Tibial artery (tissue), 4 donors: ENCODE measurements around the gene FGF8.

Source experiments
- DNase-seq, 2 donors: peaks; one replicate each; pipeline ENCODE4 v3.0.0-alpha.2; 2019
- H3K27ac ChIP-seq, 2 donors: fragments of 200-600 bp; sonication (generic) in 1 of 2; 1 replicate in 1 of 2; 2 replicates in 1 of 2; pipeline ENCODE4 v1.5.1; 2018 to 2019; ENCODE audit warnings: mild to moderate bottlenecking in 1 of 2
- H3K27me3 ChIP-seq, 2 donors: fragments of 200-600 bp; sonication (generic) in 1 of 2; one replicate each; pipeline versions ENCODE4 v1.5.1 to v1.6.0; 2016 to 2019
- H3K36me3 ChIP-seq, 3 donors: fragments of 200-600 bp; sonication (generic) in 2 of 3; one replicate each; pipeline ENCODE4 v1.5.1; 2016 to 2019; ENCODE audit warnings: mild to moderate bottlenecking in 2 of 3
- H3K4me1 ChIP-seq, 4 donors: fragments of 200-600 bp; sonication (generic) in 2 of 4; 1 replicate in 3 of 4; 2 replicates in 1 of 4; pipeline ENCODE4 v1.5.1; 2016 to 2019
- H3K4me3 ChIP-seq, 2 donors: fragments of 200-600 bp; sonication (generic) in 1 of 2; 1 replicate in 1 of 2; 2 replicates in 1 of 2; pipeline ENCODE4 v1.5.1; 2018 to 2019; ENCODE audit warnings: mild to moderate bottlenecking in 2 of 2
- H3K9me3 ChIP-seq, 3 donors: fragments of 200-600 bp; sonication (generic) in 1 of 3; one replicate each; pipeline ENCODE4 v1.5.1; 2016 to 2019
- intact Hi-C: fragments of 100-400 bp; cut with DNase I; formaldehyde crosslinking; loops from one replicate; pipeline ENCODE4 v1.15.0; 2023; ENCODE audit warnings: low total_unique reads
- TF ChIP-seq, protein P1 (sequence below), 2 experiments: fragments of 200-600 bp in 1 of 2; fragments of 450-650 bp in 1 of 2; IDR thresholded peaks; one replicate each; pipeline ENCODE4 v1.5.1; 2017 to 2019; ENCODE audit warnings: antibody characterized with exemption in 2 of 2, mild to moderate bottlenecking in 1 of 2, moderate library complexity in 1 of 2

Gene FGF8, protein sequence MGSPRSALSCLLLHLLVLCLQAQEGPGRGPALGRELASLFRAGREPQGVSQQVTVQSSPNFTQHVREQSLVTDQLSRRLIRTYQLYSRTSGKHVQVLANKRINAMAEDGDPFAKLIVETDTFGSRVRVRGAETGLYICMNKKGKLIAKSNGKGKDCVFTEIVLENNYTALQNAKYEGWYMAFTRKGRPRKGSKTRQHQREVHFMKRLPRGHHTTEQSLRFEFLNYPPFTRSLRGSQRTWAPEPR

DNA sequence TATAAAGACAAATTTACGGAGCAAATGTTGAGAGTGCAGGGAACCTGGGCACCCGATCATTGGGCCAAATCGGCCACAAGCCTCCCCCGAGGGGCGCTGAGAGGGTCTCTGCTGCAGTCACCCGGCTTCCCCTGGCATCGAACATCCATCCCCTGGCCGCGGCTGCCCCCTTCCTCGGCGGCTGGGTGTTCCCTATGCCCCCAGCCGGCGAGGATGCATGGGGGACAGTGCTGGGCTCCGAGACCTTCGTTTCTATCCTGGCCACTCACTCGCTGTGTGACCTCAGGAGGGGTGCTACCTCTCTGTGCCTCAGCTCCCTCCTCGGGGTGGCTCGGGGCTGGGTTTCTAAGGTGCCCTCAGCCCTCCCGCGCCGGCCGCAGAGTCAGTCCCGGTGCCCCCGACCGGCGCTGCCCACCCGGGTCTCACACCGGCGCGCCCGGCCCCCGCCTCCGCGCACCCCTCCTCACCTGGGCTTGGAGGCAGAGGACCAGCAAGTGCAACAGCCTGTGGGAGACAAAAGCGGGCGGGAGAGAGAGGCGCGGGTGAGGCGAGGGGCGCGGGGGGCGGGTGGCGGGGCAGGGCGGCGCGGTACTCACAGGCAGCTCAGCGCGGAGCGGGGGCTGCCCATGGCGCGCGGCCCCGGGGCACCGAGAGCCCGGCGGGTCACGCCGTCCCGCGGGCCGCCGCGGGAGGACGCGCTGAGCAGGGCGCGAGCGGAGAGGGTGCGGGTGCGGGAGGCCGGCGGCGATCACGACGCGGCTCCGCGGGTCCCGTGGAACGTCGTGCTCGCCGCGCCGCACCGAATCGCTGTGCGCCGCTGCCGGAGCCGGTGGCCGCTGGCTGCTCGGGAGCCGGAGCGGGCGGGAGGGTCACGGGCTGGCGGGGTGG, at the start of gene FGF8:
TSS of gene FGF8 (minus strand) at position 842 of the 888 bp plus-strand sequence. CDS start at position 628, 214 bp downstream.
- H3K27me3 ChIP-seq, result peaks cover 0 to 98% of the 10 kb centered on the region in 2 donors
- H3K36me3 ChIP-seq, result no peaks in the 10 kb centered on the region
- H3K9me3 ChIP-seq, result no peaks in the 10 kb centered on the region
- H3K4me3 ChIP-seq, result peak within 1 kb of the TSS; percentile 21 to 26
- peaks cover 4 to 48% (median 40%) of the 10 kb centered on the region in 4 donors for H3K4me1 ChIP-seq
- intact Hi-C loops, result loop anchor here (10.0 kb wide), 1 partner anchor 191 kb away; the partner anchor contains the start of genes DPCD and POLL
- H3K27ac ChIP-seq, result no peak within 1 kb of the TSS
- TF ChIP-seq, protein P1, sequence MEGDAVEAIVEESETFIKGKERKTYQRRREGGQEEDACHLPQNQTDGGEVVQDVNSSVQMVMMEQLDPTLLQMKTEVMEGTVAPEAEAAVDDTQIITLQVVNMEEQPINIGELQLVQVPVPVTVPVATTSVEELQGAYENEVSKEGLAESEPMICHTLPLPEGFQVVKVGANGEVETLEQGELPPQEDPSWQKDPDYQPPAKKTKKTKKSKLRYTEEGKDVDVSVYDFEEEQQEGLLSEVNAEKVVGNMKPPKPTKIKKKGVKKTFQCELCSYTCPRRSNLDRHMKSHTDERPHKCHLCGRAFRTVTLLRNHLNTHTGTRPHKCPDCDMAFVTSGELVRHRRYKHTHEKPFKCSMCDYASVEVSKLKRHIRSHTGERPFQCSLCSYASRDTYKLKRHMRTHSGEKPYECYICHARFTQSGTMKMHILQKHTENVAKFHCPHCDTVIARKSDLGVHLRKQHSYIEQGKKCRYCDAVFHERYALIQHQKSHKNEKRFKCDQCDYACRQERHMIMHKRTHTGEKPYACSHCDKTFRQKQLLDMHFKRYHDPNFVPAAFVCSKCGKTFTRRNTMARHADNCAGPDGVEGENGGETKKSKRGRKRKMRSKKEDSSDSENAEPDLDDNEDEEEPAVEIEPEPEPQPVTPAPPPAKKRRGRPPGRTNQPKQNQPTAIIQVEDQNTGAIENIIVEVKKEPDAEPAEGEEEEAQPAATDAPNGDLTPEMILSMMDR (IDR thresholded peaks at IDR 0.05), result no peak
- DNase-seq, result no peak

DNA sequence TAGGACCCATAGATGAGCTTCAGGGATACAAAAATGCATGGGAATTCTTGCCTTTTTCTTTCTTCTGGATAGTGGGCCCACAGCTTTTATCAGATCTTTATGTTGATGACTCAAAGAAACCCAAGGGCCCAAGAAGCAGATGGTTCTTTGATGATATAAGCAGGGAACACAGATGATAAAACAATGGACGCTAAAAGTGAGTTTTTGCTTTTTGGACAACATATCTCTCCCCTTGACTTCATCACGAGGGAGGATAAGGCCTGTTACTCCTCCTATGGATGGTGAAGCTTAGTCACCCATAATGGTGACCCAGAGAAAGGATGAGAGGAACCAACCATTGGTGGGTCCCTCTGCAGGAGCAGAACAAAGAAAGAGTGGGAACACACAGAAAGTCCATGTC, 48.8 kb upstream of the FGF8 start:
- H3K27ac ChIP-seq, result no peak overlapping the region
- no peaks in the 10 kb centered on the region for H3K36me3 ChIP-seq
- TF ChIP-seq, protein P1 (IDR thresholded peaks at IDR 0.05), result no peak
- no peak for DNase-seq
- intact Hi-C loops, result no loop called here
- H3K4me1 ChIP-seq, result peaks cover 0 to 7% (median 4%) of the 10 kb centered on the region in 4 donors
- no peaks in the 10 kb centered on the region for H3K27me3 ChIP-seq
- no peak overlapping the region for H3K4me3 ChIP-seq
- H3K9me3 ChIP-seq, result no peaks in the 10 kb centered on the region

DNA sequence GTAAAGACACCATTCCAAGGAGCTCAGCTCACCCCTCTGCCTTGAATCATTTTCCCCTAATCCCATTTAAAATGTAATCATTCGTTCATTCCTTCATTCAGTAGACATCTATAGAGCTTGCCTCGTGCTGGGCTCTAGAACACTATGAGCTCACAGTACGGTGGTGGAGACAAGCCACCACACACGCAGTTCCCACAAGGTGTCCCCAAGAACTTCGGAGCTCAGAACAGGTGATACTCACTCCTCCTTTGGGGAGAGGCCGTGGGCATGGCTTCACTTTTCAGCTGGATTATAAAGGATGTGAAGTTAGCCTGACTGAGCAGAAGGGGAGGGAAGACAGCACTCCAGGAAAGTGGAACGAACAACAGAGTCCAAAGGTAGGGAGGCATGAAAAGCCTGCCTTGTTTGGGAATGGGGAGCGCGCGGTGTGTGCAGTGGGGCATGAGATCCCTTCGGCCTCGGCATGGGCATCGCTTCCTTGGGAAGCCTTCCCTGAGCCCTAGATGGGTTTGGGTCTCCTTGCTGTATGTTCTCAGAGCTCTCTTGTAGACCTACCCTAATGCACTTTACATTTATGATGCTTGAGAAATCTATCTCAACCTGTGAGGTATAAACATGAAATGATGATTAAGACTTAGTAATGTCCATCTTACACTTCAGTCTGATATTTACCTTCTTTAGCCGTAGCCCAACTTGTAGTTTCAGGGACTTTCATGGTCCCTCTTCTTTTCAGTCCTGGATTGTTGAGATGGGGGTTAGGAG, 43.1 kb upstream of the FGF8 start:
- no peaks in the 10 kb centered on the region for H3K27me3 ChIP-seq
- H3K36me3 ChIP-seq, result no peaks in the 10 kb centered on the region
- intact Hi-C loops, result no loop called here
- H3K4me3 ChIP-seq, result peak overlapping the region; percentile 96 to 99
- H3K9me3 ChIP-seq, result no peaks in the 10 kb centered on the region
- peak overlapping the region; percentile 80 to 98 for H3K27ac ChIP-seq
- DNase-seq, result no peak
- TF ChIP-seq, protein P1 (IDR thresholded peaks at IDR 0.05), result no peak
- H3K4me1 ChIP-seq, result peaks cover 0 to 27% (median 17%) of the 10 kb centered on the region in 4 donors

DNA sequence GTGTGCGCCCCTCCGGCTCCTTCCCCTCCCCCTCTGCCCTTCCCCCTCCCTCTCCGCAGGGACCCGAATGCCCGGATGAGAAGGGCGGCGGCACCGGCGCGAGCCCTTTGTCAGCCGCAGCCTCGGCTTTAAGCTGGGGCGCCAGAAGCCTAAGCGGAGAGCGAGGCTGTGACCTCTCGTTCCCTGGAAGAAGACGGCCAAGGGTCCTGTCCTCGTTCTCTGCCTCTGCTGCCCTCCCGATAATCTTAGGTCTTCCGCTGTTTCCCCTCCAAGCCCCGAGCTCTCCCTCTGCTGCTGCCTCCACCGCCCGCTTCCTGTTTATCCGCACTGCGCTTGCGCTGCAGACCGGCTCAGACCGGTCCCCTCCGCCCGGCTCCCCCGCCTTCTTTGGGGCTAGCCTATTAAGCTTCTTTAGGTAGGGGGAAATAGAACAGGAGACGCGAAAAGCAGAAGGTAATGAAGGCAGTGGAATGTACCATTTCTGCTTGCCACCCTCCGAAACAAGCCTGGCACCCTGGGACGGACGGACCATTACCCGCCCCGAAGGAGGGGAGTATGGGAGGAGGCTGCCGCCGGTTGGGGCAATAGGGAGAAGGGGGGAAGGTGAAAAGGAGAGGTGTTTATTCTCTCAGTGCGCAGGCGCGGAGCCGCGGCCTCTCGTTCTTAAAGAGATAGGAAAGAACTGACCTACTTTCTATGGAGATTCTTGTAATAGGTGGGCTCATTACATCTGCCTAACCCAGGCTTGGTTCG, 42.4 kb upstream of the FGF8 start, which contains the start of gene OGA:
TSS of gene OGA (minus strand) at position 326 of the 753 bp plus-strand sequence. CDS start 422 bp downstream, outside the sequence.
- Histone ChIP-seq H3K4me1 (peaks cover 0 to 34% (median 20%) of the 10 kb centered on the region in 4 donors), H3K27me3 (no peaks in the 10 kb centered on the region), H3K36me3 (no peaks in the 10 kb centered on the region), H3K9me3 (no peaks in the 10 kb centered on the region), H3K4me3 (peak within 1 kb of the TSS; percentile 96 to 99), H3K27ac (peak within 1 kb of the TSS; percentile 98)
- peak; percentile 99 for DNase-seq
- TF ChIP-seq, protein P1 (IDR thresholded peaks at IDR 0.05), result peak in 1 of 2 experiments; percentile 5
- intact Hi-C loops, result no loop called here
